Measurements from ENCODE around the gene FAM83B.

The FAM83B gene

GRCh38 chr6:54900666-54901065 lies 54.1 kb downstream of the FAM83B start:
- H3K9me3 ChIP-seq = no peaks in the 10 kb centered on the region
- intact Hi-C loops (cut with DNase I; ENCODE audit: low total_unique reads) = no loop called here
- no peak overlapping the region for H3K4me3 ChIP-seq
- H3K27me3 ChIP-seq = no peaks in the 10 kb centered on the region
- H3K36me3 ChIP-seq = no peaks in the 10 kb centered on the region
- TF ChIP-seq CTCF (IDR thresholded peaks at IDR 0.05) = no peak
- no peak overlapping the region for H3K27ac ChIP-seq
- DNase-seq = no peak
- H3K4me1 ChIP-seq = no peaks in the 10 kb centered on the region

- no peak overlapping the region for H3K27ac ChIP-seq
- H3K4me3 ChIP-seq = no peak overlapping the region
- intact Hi-C loops (cut with DNase I; ENCODE audit: low total_unique reads) = no loop called here
- no peaks in the 10 kb centered on the region for H3K36me3 ChIP-seq
- no peak for DNase-seq
- H3K4me1 ChIP-seq = no peaks in the 10 kb centered on the region
- H3K27me3 ChIP-seq = no peaks in the 10 kb centered on the region
- no peak for TF ChIP-seq CTCF (IDR thresholded peaks at IDR 0.05)
- H3K9me3 ChIP-seq = no peaks in the 10 kb centered on the region
Observed at GRCh38 chr6:54903884-54904283, 57.3 kb downstream of the FAM83B start.

- no peak for DNase-seq
- Histone ChIP-seq H3K9me3 (no peaks in the 10 kb centered on the region), H3K36me3 (no peaks in the 10 kb centered on the region), H3K27ac (no peak overlapping the region), H3K27me3 (no peaks in the 10 kb centered on the region), H3K4me3 (no peak overlapping the region), H3K4me1 (peaks cover 0 to 4% (median 0%) of the 10 kb centered on the region in 4 donors)
- TF ChIP-seq CTCF (IDR thresholded peaks at IDR 0.05) = no peak
- intact Hi-C loops (cut with DNase I; ENCODE audit: low total_unique reads) = no loop called here
Observed at GRCh38 chr6:54907355-54907754, 60.8 kb downstream of the FAM83B start.

DNA sequence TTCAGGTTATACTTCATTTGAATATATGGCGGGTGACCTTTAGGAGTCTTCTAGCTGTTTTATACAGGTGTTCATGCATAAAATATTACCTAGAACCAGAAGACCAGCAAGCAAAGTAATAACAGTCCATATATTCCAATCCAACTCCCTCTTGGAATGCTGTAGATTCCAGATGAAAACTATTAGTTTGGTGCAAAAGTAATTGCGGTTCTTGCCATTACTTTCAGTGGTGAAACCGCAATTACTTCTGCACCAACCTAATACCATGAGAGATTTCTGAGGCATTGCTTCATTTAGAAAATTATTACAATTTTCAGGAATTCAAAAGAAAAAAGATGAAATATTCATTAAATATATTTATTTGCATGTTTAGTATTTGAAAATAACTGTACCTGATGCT lies 62.6 kb downstream of the FAM83B start:
- Histone ChIP-seq H3K36me3 (no peaks in the 10 kb centered on the region), H3K4me3 (no peak overlapping the region), H3K27me3 (no peaks in the 10 kb centered on the region), H3K4me1 (peaks cover 0 to 4% (median 0%) of the 10 kb centered on the region in 4 donors), H3K9me3 (no peaks in the 10 kb centered on the region), H3K27ac (no peak overlapping the region)
- intact Hi-C loops (cut with DNase I; ENCODE audit: low total_unique reads) = no loop called here
- no peak for DNase-seq
- no peak for TF ChIP-seq CTCF (IDR thresholded peaks at IDR 0.05)

- Histone ChIP-seq H3K4me1 (peaks cover 0 to 4% (median 0%) of the 10 kb centered on the region in 4 donors), H3K4me3 (no peak overlapping the region), H3K9me3 (no peaks in the 10 kb centered on the region), H3K27me3 (no peaks in the 10 kb centered on the region), H3K36me3 (no peaks in the 10 kb centered on the region), H3K27ac (no peak overlapping the region)
- no peak for TF ChIP-seq CTCF (IDR thresholded peaks at IDR 0.05)
- no peak for DNase-seq
- intact Hi-C loops (cut with DNase I; ENCODE audit: low total_unique reads) = no loop called here
Observed at GRCh38 chr6:54910431-54910884, 63.9 kb downstream of the FAM83B start.

GRCh38 chr6:54910921-54911320 lies 64.3 kb downstream of the FAM83B start:
- Histone ChIP-seq H3K4me1 (peaks cover 0 to 4% (median 0%) of the 10 kb centered on the region in 4 donors), H3K9me3 (no peaks in the 10 kb centered on the region), H3K36me3 (no peaks in the 10 kb centered on the region), H3K27me3 (no peaks in the 10 kb centered on the region), H3K27ac (no peak overlapping the region), H3K4me3 (no peak overlapping the region)
- intact Hi-C loops (cut with DNase I; ENCODE audit: low total_unique reads) = no loop called here
- DNase-seq = no peak
- TF ChIP-seq CTCF (IDR thresholded peaks at IDR 0.05) = no peak

Data from tibial artery (tissue), 4 donors.